GM23338 (cell line): ENCODE measurements around the gene DNAH17. TPM values are rescaled to one million over a fixed set of nuclear protein-coding genes. Genes with fewer than 3 reads are reported as not detected.

Experiments
- ATAC-seq: fragments of 200-7000 bp; cut with Tn5 transposase; 3 replicates; pipeline ENCODE4 v1.9.1; 2020
- DNase-seq: peaks from one replicate; pipeline ENCODE4 v3.0.0-alpha.2; 2015; ENCODE audit warnings: low spot score
- H2AFZ ChIP-seq: fragments of 200-600 bp; sonication (generic); 2 replicates; pipeline ENCODE4 v1.8.0; 2016; ENCODE audit warnings: antibody characterized with exemption, mild to moderate bottlenecking, moderate library complexity
- H3F3A ChIP-seq: fragments of 200-600 bp; sonication (generic); replicated peaks from 2 replicates; pipeline ENCODE4 v1.8.0; 2017; ENCODE audit warnings: antibody characterized with exemption, mixed run types, low read depth
- H3K27ac ChIP-seq: fragments of 200-600 bp; sonication (generic); 2 replicates; pipeline ENCODE4 v1.6.1; 2016; ENCODE audit warnings: low read depth
- H3K27me3 ChIP-seq: fragments of 200-600 bp; sonication (generic); 2 replicates; pipeline ENCODE4 v1.8.0; 2016; ENCODE audit warnings: mild to moderate bottlenecking, mixed run types, moderate library complexity; ENCODE audit not compliant: insufficient read depth
- H3K36me3 ChIP-seq: fragments of 200-600 bp; sonication (generic); 2 replicates; pipeline ENCODE4 v1.8.0; 2016; ENCODE audit warnings: mild to moderate bottlenecking; ENCODE audit not compliant: insufficient read depth
- H3K4me1 ChIP-seq: fragments of 200-600 bp; sonication (generic); 2 replicates; pipeline ENCODE4 v1.8.0; 2016; ENCODE audit warnings: mild to moderate bottlenecking, moderate library complexity; ENCODE audit not compliant: insufficient read depth
- H3K4me2 ChIP-seq: fragments of 200-600 bp; sonication (generic); 2 replicates; pipeline ENCODE4 v1.7.1; 2017; ENCODE audit warnings: mixed run types
- H3K4me3 ChIP-seq: fragments of 200-600 bp; sonication (generic); 2 replicates; pipeline ENCODE4 v1.6.1; 2016; ENCODE audit warnings: mixed run types
- H3K79me2 ChIP-seq: fragments of 200-600 bp; sonication (generic); replicated peaks from 2 replicates; pipeline ENCODE4 v1.8.0; 2017; ENCODE audit warnings: mild to moderate bottlenecking; ENCODE audit not compliant: insufficient read depth
- H3K9me2 ChIP-seq: fragments of 200-600 bp; sonication (generic); 2 replicates; pipeline ENCODE4 v1.8.0; 2017; ENCODE audit not compliant: insufficient read depth
- H4K20me1 ChIP-seq: fragments of 200-600 bp; sonication (generic); replicated peaks from 2 replicates; pipeline ENCODE4 v1.8.0; 2017; ENCODE audit warnings: mild to moderate bottlenecking; ENCODE audit not compliant: insufficient read depth
- H3K27ac Mint-ChIP-seq: 2 replicates; pipeline ENCODE4 v1.8.0; 2020; ENCODE audit warnings: inconsistent platforms, mild to moderate bottlenecking, moderate library complexity, mixed read lengths
- H3K27me3 Mint-ChIP-seq: 3 replicates; pipeline ENCODE4 v1.8.0; 2022; ENCODE audit warnings: low read depth, mild to moderate bottlenecking, moderate library complexity, mixed read lengths, inconsistent platforms; ENCODE audit not compliant: insufficient read depth, poor library complexity
- H3K36me3 Mint-ChIP-seq: 3 replicates; pipeline ENCODE4 v1.8.0; 2021; ENCODE audit warnings: low read depth, mild to moderate bottlenecking, inconsistent platforms, moderate library complexity, mixed read lengths
- H3K4me1 Mint-ChIP-seq: 3 replicates; pipeline ENCODE4 v1.8.0; 2020; ENCODE audit warnings: mild to moderate bottlenecking, inconsistent platforms, mixed read lengths
- H3K4me3 Mint-ChIP-seq: 3 replicates; pipeline ENCODE4 v1.8.0; 2021; ENCODE audit warnings: moderate library complexity, mild to moderate bottlenecking, inconsistent platforms, mixed read lengths
- H3K9me3 Mint-ChIP-seq: 3 replicates; pipeline ENCODE4 v1.8.0; 2020; ENCODE audit warnings: moderate library complexity, mild to moderate bottlenecking, inconsistent platforms, mixed read lengths
- STAT1 ChIP-seq: IDR thresholded peaks from one replicate; pipeline ENCODE4 v1.6.1; 2016; ENCODE audit warnings: antibody characterized with exemption; ENCODE audit not compliant: unreplicated experiment
- polyA plus RNA-seq: library from polyadenylated mRNA; unstranded; fragments of >200 nt; fragmentation: Nextera tagmentation; extraction: Ambion mirVana; gene quantifications from 2 replicates; pipeline ENCODE4 v1.2.1, GENCODE V29; 2016
- total RNA-seq: library from RNA; depleted of rRNA; stranded (reverse); fragments of >200 nt; shearing (Covaris generic); gene quantifications from 2 replicates; pipeline ENCODE4 v1.2.3, GENCODE V29; 2014
- TF ChIP-seq, protein P1 (sequence below): IDR thresholded peaks from 2 replicates; pipeline ENCODE4 v1.6.1; 2016; ENCODE audit warnings: antibody characterized with exemption
- TF ChIP-seq, protein P2 (sequence below): fragments of 250-450 bp; sonication (Bioruptor Pico); IDR thresholded peaks from 2 replicates; pipeline ENCODE4 v1.5.0; 2020; ENCODE audit warnings: mild to moderate bottlenecking, moderate library complexity

The DNAH17 gene
- total and polyA plus RNA-seq, 2 experiments from 2014 or later: 0.59 to 2.0 TPM

GRCh38 chr17:78384479-78385175 is 192.6 kb downstream of the DNAH17 start:
- H3K79me2 ChIP-seq: peaks cover 100% of the 10 kb centered on the region
- H3K36me3 ChIP-seq: no peaks in the 10 kb centered on the region; the same call in 1 of the 2 replicates
- ATAC-seq (no peak), DNase-seq (no peak)
- H3K4me1 ChIP-seq: peaks cover 73% of the 10 kb centered on the region
- Mint-ChIP-seq H3K27me3 (peaks cover 2% of the 10 kb centered on the region), H3K27ac (no peak overlapping the region), H3K9me3 (no peaks in the 10 kb centered on the region; the same call in 2 of the 3 replicates), H3K4me3 (no peak overlapping the region; the same call in 2 of the 3 replicates), H3K4me1 (peaks cover 71% of the 10 kb centered on the region), H3K36me3 (peaks cover 11% of the 10 kb centered on the region)
- no peaks in the 10 kb centered on the region for H3K9me2 ChIP-seq
- no peak overlapping the region for H3K4me3 ChIP-seq
- peak overlapping the region; percentile 54 for H3K4me2 ChIP-seq
- no peak for TF ChIP-seq STAT1
- TF ChIP-seq, protein P1, sequence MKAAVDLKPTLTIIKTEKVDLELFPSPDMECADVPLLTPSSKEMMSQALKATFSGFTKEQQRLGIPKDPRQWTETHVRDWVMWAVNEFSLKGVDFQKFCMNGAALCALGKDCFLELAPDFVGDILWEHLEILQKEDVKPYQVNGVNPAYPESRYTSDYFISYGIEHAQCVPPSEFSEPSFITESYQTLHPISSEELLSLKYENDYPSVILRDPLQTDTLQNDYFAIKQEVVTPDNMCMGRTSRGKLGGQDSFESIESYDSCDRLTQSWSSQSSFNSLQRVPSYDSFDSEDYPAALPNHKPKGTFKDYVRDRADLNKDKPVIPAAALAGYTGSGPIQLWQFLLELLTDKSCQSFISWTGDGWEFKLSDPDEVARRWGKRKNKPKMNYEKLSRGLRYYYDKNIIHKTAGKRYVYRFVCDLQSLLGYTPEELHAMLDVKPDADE: no peak
- TF ChIP-seq, protein P2, sequence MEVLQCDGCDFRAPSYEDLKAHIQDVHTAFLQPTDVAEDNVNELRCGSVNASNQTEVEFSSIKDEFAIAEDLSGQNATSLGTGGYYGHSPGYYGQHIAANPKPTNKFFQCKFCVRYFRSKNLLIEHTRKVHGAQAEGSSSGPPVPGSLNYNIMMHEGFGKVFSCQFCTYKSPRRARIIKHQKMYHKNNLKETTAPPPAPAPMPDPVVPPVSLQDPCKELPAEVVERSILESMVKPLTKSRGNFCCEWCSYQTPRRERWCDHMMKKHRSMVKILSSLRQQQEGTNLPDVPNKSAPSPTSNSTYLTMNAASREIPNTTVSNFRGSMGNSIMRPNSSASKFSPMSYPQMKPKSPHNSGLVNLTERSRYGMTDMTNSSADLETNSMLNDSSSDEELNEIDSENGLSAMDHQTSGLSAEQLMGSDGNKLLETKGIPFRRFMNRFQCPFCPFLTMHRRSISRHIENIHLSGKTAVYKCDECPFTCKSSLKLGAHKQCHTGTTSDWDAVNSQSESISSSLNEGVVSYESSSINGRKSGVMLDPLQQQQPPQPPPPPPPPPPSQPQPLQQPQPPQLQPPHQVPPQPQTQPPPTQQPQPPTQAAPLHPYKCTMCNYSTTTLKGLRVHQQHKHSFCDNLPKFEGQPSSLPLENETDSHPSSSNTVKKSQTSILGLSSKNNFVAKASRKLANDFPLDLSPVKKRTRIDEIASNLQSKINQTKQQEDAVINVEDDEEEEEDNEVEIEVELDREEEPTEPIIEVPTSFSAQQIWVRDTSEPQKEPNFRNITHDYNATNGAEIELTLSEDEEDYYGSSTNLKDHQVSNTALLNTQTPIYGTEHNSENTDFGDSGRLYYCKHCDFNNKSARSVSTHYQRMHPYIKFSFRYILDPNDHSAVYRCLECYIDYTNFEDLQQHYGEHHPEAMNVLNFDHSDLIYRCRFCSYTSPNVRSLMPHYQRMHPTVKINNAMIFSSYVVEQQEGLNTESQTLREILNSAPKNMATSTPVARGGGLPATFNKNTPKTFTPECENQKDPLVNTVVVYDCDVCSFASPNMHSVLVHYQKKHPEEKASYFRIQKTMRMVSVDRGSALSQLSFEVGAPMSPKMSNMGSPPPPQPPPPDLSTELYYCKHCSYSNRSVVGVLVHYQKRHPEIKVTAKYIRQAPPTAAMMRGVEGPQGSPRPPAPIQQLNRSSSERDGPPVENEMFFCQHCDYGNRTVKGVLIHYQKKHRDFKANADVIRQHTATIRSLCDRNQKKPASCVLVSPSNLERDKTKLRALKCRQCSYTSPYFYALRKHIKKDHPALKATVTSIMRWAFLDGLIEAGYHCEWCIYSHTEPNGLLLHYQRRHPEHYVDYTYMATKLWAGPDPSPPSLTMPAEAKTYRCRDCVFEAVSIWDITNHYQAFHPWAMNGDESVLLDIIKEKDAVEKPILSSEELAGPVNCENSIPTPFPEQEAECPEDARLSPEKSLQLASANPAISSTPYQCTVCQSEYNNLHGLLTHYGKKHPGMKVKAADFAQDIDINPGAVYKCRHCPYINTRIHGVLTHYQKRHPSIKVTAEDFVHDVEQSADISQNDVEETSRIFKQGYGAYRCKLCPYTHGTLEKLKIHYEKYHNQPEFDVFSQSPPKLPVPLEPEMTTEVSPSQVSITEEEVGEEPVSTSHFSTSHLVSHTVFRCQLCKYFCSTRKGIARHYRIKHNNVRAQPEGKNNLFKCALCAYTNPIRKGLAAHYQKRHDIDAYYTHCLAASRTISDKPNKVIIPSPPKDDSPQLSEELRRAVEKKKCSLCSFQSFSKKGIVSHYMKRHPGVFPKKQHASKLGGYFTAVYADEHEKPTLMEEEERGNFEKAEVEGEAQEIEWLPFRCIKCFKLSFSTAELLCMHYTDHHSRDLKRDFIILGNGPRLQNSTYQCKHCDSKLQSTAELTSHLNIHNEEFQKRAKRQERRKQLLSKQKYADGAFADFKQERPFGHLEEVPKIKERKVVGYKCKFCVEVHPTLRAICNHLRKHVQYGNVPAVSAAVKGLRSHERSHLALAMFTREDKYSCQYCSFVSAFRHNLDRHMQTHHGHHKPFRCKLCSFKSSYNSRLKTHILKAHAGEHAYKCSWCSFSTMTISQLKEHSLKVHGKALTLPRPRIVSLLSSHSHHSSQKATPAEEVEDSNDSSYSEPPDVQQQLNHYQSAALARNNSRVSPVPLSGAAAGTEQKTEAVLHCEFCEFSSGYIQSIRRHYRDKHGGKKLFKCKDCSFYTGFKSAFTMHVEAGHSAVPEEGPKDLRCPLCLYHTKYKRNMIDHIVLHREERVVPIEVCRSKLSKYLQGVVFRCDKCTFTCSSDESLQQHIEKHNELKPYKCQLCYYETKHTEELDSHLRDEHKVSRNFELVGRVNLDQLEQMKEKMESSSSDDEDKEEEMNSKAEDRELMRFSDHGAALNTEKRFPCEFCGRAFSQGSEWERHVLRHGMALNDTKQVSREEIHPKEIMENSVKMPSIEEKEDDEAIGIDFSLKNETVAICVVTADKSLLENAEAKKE (CRISPR knock-in tag): no peak
- H4K20me1 ChIP-seq: peaks cover 86% of the 10 kb centered on the region
- H3K27ac ChIP-seq: peak overlapping the region; percentile 66
- H2AFZ ChIP-seq: no peak overlapping the region
- no peaks in the 10 kb centered on the region for H3K27me3 ChIP-seq
- peaks cover 18% of the 10 kb centered on the region; the same call in 1 of the 2 replicates for H3F3A ChIP-seq
